Activated T-cell treated with anti-CD3 and anti-CD28 coated beads, Interleukin-2, amount 50 U/mL, for 72 hours (primary cell): Measurements from ENCODE around the gene EGFL8. TPM values are rescaled to one million over a fixed set of nuclear protein-coding genes. Genes with fewer than 3 reads are reported as not detected.
A peak's percentile ranks its signal among the peaks of the same experiment; 100 is the strongest.
"Not testable (repeated sequence)": the region's sequence is repeated elsewhere in the genome, so short reads cannot be mapped to it uniquely, and the experiment has no call there.

Source experiments
- ATAC-seq, 2 donors: fragments of 150-1000 bp; cut with Tn5 transposase; replicated peaks in 1 of 2; 2 replicates each; pipeline ENCODE4 v1.10.0; 2021; ENCODE audit warnings: moderate library complexity in 2 of 2, mild to moderate bottlenecking in 1 of 2
- DNase-seq, 2 donors: peaks; one replicate each; pipeline ENCODE4 v3.0.0; 2021 to 2022; ENCODE audit warnings: mixed read lengths in 1 of 2
- H3K27ac Mint-ChIP-seq: one replicate; pipeline ENCODE4 v1.8.0; 2022; ENCODE audit warnings: mild to moderate bottlenecking, moderate library complexity, mixed read lengths
- H3K27me3 Mint-ChIP-seq: one replicate; pipeline ENCODE4 v1.8.0; 2022; ENCODE audit warnings: low read depth, mixed read lengths
- H3K36me3 Mint-ChIP-seq, 2 donors: one replicate each; pipeline ENCODE4 v1.8.0; 2022; ENCODE audit warnings: mixed read lengths in 2 of 2, mild to moderate bottlenecking in 1 of 2; ENCODE audit not compliant: insufficient read depth in 2 of 2
- H3K4me1 Mint-ChIP-seq: one replicate; pipeline ENCODE4 v1.8.0; 2022; ENCODE audit warnings: low read depth, mixed read lengths
- H3K4me3 Mint-ChIP-seq, 2 donors: one replicate each; pipeline ENCODE4 v1.8.0; 2022; ENCODE audit warnings: mild to moderate bottlenecking in 2 of 2, mixed read lengths in 2 of 2, moderate library complexity in 2 of 2
- H3K9me3 Mint-ChIP-seq, 2 donors: one replicate each; pipeline ENCODE4 v1.8.0; 2022; ENCODE audit warnings: mixed read lengths in 2 of 2
- total RNA-seq, 2 donors: library from RNA; stranded (reverse); gene quantifications; one replicate each; pipeline ENCODE4 v1.2.3, GENCODE V29; 2022

The EGFL8 gene
- total RNA-seq, 2 donors from 2014 or later, result 9.6 to 11.2 TPM

- peaks cover 12% of the 10 kb centered on the region in 2 donors for H3K36me3 Mint-ChIP-seq
- H3K4me3 Mint-ChIP-seq, result peak overlapping the region; percentile 94 to 100
- not testable (repeated sequence) for H3K27me3 Mint-ChIP-seq, ATAC-seq, H3K9me3 Mint-ChIP-seq, DNase-seq
- peak overlapping the region; percentile 93 for H3K27ac Mint-ChIP-seq
- peaks cover 65% of the 10 kb centered on the region for H3K4me1 Mint-ChIP-seq
These were observed 28.7 kb downstream of the EGFL8 start for GRCh38 chr6:32193096-32193495.

DNA sequence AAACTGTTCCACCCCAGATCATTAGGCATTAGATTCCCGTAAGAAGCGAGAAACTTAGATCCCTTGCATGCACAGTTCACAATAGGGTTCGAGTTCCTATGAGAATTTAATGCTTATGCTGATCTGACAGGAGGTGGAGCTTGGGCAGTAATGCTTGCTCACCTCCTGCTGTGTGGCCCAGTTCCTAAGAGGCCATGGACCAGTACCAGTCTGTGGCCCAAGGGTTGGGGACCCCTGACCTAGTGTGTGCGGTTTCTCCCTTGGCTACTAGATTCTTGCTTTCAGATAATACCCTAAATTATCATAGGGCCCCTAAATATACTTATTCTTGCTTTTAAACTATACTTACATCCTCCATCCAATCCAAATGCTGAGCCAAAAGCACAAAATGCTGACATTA lies 30.0 kb downstream of the EGFL8 start:
- DNase-seq (no peak), ATAC-seq (no peak)
- H3K36me3 Mint-ChIP-seq, result peaks cover 6 to 9% of the 10 kb centered on the region in 2 donors
- no peaks in the 10 kb centered on the region for H3K27me3 Mint-ChIP-seq
- H3K4me3 Mint-ChIP-seq, result peak overlapping the region; percentile 93 to 95
- peak overlapping the region; percentile 95 for H3K27ac Mint-ChIP-seq
- H3K9me3 Mint-ChIP-seq, result no peaks in the 10 kb centered on the region
- peaks cover 52% of the 10 kb centered on the region for H3K4me1 Mint-ChIP-seq

DNA sequence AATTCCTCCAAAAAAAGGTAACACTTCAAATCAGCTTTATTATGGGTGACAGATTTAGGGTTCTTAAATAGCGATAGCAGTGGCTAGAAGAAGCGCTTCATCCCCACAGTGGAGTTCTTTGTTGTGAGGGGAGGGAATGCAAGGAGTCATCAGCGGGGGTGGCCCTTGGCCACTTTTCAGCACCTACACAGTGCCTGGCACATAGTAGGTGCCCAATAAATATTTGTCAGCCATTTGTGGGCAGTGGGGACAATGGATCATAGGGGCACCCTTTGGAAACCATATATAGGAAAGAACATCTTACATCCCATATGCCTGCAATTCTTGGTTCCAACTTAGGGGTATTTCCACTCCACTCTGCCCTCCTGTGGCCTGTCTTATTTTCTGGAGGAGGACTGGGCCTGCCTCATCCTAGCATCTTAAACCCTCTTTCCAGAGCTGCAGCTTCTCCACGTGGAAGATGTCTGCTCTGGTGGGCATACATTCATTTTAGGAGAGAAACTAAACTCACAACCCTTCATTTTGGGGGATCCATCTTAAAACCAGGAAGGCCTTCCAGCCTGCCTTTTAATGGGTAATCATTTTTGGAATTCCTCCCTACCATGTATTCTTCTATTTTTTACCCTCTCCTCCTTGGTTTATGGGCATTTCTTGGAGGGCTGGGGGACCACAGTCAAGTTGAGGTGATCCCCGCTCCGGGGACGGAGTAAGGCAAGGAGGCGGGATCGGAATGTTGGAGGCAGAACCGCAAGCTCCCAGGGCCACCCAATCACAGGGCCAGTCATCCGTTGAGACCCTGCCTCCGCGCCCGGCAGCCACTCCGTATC lies 30.6 kb downstream of the EGFL8 start:
- peaks cover 52% of the 10 kb centered on the region for H3K4me1 Mint-ChIP-seq
- no peaks in the 10 kb centered on the region for H3K9me3 Mint-ChIP-seq
- DNase-seq (peak in 1 of 2 donors; percentile 37), ATAC-seq (no peak)
- H3K27me3 Mint-ChIP-seq, result no peaks in the 10 kb centered on the region
- peak overlapping the region; percentile 93 to 95 for H3K4me3 Mint-ChIP-seq
- H3K27ac Mint-ChIP-seq, result peak overlapping the region; percentile 95
- H3K36me3 Mint-ChIP-seq, result peaks cover 5 to 8% of the 10 kb centered on the region in 2 donors

DNA sequence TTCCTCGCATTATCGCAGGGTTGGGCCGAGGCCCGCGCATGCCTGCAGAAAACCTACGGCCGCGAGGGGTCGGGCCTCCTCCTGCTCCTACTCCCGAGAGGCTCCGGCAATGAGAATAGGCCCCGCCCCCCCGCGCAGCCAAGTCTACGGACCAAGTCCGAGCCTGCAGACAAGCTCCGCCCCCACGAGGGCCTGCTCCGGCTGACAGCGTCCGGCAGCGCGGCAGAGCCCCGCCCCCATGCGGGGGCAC lies 31.2 kb downstream of the EGFL8 start:
- Mint-ChIP-seq H3K4me3 (peak overlapping the region; percentile 93 to 95), H3K27ac (peak overlapping the region; percentile 95), H3K9me3 (no peaks in the 10 kb centered on the region), H3K36me3 (peaks cover 3 to 7% of the 10 kb centered on the region in 2 donors), H3K4me1 (peaks cover 52% of the 10 kb centered on the region), H3K27me3 (no peaks in the 10 kb centered on the region)
- DNase-seq (peak; percentile 100), ATAC-seq (peak; percentile 89 to 90)

DNA sequence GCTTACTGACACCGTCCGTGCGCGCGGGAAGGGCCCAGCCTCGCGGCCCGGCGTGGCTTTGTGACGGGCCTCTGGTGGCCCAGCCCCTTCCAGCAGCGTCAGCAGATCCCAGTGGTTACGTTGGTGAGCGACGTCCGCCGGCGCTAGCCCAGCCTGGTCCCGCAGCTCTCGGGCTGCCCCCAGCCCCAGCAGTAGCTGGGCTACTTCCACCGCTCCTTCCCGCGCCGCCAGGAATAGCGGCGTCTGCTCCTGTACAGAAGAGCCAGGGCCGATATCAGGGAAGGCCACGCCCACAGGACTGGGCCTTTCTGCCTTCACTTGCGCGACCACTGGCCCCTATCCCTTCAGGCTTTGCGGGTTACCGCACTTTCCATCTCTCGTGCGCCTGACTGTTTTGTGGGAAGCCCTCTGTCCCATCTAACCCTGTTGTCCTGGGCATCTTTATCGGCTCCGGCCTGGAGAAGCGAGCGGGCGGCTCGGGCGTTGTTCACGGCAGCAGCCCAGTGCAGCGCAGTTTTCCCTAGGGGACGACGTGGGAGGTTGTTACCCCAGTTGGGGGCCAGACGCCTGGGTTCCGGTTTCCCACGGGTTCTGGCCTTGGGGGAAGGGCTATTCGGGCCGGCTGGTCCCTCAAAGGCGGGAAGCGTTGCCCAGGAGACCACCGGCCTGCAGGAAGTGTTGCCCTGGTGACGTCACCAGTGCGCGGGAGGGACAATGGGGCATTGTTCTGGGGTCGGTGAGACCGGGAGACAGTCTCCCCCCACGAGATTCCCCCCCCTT lies 31.7 kb downstream of the EGFL8 start:
- no peaks in the 10 kb centered on the region for H3K27me3 Mint-ChIP-seq
- ATAC-seq, result peak; percentile 87 to 90
- peak; percentile 70 to 78 for DNase-seq
- H3K27ac Mint-ChIP-seq, result peak overlapping the region; percentile 96
- H3K4me1 Mint-ChIP-seq, result peaks cover 50% of the 10 kb centered on the region
- H3K4me3 Mint-ChIP-seq, result peak overlapping the region; percentile 93 to 95
- H3K9me3 Mint-ChIP-seq, result no peaks in the 10 kb centered on the region
- peaks cover 3 to 5% of the 10 kb centered on the region in 2 donors for H3K36me3 Mint-ChIP-seq

DNA sequence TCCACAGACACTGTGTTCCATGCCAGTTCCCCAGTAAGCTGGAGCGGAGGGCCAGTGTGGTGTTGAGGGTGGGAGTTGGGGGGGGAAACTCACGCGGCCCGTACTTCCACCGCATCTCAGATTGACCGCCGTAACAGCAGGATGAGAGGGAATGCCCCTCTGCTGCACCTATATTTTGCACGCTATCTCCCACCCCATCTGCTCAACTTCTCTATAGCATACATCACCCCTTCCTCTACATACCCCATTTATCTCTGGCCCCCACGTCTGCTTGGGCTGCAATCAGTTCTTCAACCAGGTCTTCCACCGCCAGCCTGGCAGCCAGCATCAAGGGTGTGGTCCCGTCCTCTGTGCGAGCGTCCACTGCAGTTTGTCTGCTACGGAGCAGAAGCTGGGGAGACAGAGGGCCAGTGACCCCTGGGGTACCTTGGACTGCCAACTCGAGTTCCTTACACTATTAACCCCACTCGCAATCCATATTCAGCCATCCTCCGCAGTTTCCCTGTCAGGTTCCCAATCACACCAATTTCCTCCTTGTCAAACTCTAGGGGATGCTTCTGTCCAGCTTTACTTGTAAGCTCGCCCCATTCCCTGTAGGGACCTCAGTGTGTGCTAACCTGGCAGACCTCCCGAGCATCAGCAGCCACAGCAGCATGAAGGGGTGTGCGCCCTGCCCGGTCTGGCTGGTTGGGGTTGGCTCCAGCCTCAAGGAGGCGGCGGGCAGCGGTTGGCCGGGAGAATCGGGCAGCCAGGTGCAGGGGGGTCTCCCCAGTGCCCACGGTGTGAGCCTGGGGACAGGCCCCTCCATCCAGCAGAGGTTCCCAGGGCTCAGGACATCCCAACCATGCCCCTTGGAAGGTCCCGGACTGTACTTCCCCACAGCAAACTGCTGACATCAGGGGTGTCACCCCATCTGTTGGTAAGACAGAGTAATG lies 32.6 kb downstream of the EGFL8 start:
- H3K36me3 Mint-ChIP-seq, result no peaks in the 10 kb centered on the region
- ATAC-seq, result no peak
- no peaks in the 10 kb centered on the region for H3K9me3 Mint-ChIP-seq
- no peak for DNase-seq
- H3K4me3 Mint-ChIP-seq, result peak overlapping the region; percentile 93 to 95
- peaks cover 42% of the 10 kb centered on the region for H3K4me1 Mint-ChIP-seq
- no peaks in the 10 kb centered on the region for H3K27me3 Mint-ChIP-seq
- H3K27ac Mint-ChIP-seq, result peak overlapping the region; percentile 96

DNA sequence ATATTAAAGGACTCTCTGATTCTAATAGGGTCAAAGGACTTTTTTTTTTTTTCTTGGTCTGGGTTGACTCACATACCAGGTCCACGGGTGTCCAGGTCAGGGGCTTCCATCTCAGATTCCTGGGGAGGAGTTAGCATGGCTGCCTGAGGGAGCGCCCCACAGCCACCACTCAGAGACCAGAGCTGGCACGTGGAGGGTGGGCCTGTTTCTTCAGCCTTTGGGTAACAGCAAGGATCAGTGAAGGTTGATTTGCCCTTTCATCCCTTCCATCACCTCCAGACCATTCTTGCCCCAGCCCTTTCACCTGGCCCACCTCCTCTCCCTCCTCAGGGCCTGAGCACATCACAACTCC lies 33.9 kb downstream of the EGFL8 start:
- H3K4me3 Mint-ChIP-seq, result no peak overlapping the region
- H3K4me1 Mint-ChIP-seq, result peaks cover 32% of the 10 kb centered on the region
- ATAC-seq (no peak), DNase-seq (no peak)
- H3K9me3 Mint-ChIP-seq, result no peaks in the 10 kb centered on the region
- no peaks in the 10 kb centered on the region for H3K36me3 Mint-ChIP-seq
- no peak overlapping the region for H3K27ac Mint-ChIP-seq
- no peaks in the 10 kb centered on the region for H3K27me3 Mint-ChIP-seq

DNA sequence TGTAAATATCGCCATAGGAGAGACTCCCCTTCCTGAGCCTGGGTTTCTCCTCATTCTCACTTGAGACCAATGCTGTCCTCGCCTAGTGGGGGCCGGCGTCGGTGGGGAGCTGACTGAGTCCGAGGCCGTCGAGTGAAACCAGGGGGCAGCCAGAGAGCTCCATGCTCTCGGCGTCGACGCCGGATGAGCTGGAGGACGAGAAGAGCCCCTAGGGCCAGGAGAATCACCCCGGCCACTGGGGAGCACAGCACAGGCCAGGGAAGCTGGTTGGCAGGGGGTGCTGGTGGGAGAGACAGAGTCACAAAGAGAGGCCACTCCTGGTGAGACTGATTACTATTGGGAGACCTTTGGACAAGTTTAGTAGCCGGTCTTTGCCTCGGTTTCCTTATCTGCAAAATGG lies 34.5 kb downstream of the EGFL8 start:
- no peaks in the 10 kb centered on the region for H3K36me3 Mint-ChIP-seq
- H3K4me1 Mint-ChIP-seq, result peaks cover 27% of the 10 kb centered on the region
- H3K27me3 Mint-ChIP-seq, result no peaks in the 10 kb centered on the region
- no peak for ATAC-seq
- DNase-seq, result no peak
- no peaks in the 10 kb centered on the region for H3K9me3 Mint-ChIP-seq
- no peak overlapping the region for H3K27ac Mint-ChIP-seq
- H3K4me3 Mint-ChIP-seq, result no peak overlapping the region

DNA sequence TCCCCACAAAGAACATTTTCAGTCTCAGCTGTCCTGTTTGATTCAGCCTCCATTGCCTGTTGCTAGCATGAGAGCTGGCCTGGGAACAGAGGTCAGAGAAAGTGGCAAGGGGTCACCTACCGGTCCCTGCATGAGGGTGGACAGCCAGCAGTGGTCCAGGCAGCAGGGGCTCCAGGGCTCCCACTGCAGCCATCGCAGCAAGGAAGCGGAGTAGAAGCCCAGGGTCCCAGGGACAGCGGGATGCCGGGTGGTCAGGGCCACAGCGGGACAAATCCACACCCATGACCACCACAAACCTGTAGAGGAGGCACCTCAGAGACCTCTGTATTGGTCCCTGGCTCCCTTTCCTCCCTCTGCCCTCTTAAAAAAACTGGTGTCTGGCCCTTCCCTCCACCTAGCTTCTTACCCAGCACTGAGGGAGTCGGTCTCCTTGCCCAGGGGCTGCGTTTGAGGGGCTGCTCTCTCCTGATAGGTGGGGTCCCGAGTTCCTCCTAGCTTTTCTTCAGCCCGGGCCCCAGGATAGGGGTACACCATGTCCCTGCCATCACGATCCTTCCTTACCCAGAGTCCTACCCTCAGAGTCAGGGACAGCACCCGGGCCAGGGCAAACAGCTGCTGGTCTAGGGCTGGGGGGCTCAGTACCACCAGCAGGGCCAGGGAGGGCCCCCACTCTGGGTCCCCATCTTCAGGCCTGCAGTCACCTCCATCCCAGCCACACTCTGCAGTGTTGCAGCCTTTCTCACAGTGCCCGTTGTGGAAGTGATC lies 36.5 kb downstream of the EGFL8 start:
- Mint-ChIP-seq H3K9me3 (no peaks in the 10 kb centered on the region), H3K27me3 (peaks cover 6% of the 10 kb centered on the region), H3K4me3 (no peak overlapping the region), H3K27ac (no peak overlapping the region), H3K4me1 (peaks cover 12% of the 10 kb centered on the region), H3K36me3 (no peaks in the 10 kb centered on the region)
- no peak for DNase-seq
- no peak for ATAC-seq

- no peak overlapping the region for H3K27ac Mint-ChIP-seq
- no peak overlapping the region for H3K4me3 Mint-ChIP-seq
- H3K27me3 Mint-ChIP-seq, result peaks cover 6% of the 10 kb centered on the region
- H3K4me1 Mint-ChIP-seq, result peaks cover under 1% of the 10 kb centered on the region
- H3K9me3 Mint-ChIP-seq, result peaks cover 0 to 2% of the 10 kb centered on the region in 2 donors
- H3K36me3 Mint-ChIP-seq, result no peaks in the 10 kb centered on the region
- ATAC-seq, result no peak
- DNase-seq, result no peak
These were observed 37.8 kb downstream of the EGFL8 start for GRCh38 chr6:32202186-32202585.

GRCh38 chr6:32203426-32204267 lies 39.3 kb downstream of the EGFL8 start:
- Mint-ChIP-seq H3K9me3 (peaks cover 0 to 2% of the 10 kb centered on the region in 2 donors), H3K27ac (no peak overlapping the region), H3K36me3 (no peaks in the 10 kb centered on the region), H3K4me1 (no peaks in the 10 kb centered on the region), H3K4me3 (no peak overlapping the region), H3K27me3 (peaks cover 6% of the 10 kb centered on the region)
- ATAC-seq, result no peak
- no peak for DNase-seq

- Mint-ChIP-seq H3K36me3 (no peaks in the 10 kb centered on the region), H3K27ac (no peak overlapping the region), H3K9me3 (peaks cover 0 to 2% of the 10 kb centered on the region in 2 donors), H3K27me3 (peaks cover 6% of the 10 kb centered on the region), H3K4me1 (no peaks in the 10 kb centered on the region), H3K4me3 (no peak overlapping the region)
- ATAC-seq (no peak), DNase-seq (no peak)
These were observed 39.9 kb downstream of the EGFL8 start for GRCh38 chr6:32204268-32204715.
